ENCODE results near the gene CRLF2.
"Not testable (repeated sequence)": the region's sequence is repeated elsewhere in the genome, so short reads cannot be mapped to it uniquely, and the experiment has no call there.

The CRLF2 gene

DNA sequence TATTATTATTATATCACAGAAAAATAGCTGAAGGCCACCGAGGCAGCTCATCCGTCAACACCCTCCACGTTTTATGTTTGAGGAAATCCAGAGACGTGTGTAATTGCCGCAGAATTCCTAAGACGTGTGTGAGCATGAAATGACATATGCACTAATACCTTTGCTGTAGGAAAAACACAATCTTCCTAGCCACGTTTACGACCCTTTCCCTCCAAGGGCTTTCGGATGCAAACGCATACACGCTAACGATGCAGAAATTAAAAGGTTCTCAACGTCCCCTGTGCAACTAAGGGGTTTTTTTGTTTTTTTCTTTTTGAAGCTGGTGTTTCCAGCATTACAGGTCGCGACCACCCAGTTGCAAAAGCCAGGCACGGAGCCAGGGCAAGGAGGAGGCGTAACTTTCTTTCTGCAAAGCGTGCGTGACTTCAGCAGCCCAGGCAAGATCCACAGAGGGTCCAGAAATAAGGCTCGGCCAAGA is 33.8 kb downstream of the CRLF2 start:
- H2BK5ac ChIP-seq (ENCODE audit: low read length): no peak overlapping the region
- no peaks in the 10 kb centered on the region for H3K79me2 ChIP-seq (ENCODE audit: control insufficient read depth, insufficient read depth, low read length)
- no peak overlapping the region for H3K4me3 ChIP-seq (ENCODE audit: low read length)
- no peaks in the 10 kb centered on the region for H3K27me3 ChIP-seq (ENCODE audit: insufficient read depth, low read length, poor library complexity)
- no peaks in the 10 kb centered on the region for H3K79me1 ChIP-seq (ENCODE audit: low read length)
- H3K56ac ChIP-seq (ENCODE audit: low read length): peak overlapping the region; percentile 44
- no peak for DNase-seq
- no peaks in the 10 kb centered on the region for H3K36me3 ChIP-seq (ENCODE audit: control insufficient read depth, insufficient read depth, low read length)
- H3K9ac ChIP-seq (ENCODE audit: low read length): peak overlapping the region; percentile 11
- no peak overlapping the region for H4K5ac ChIP-seq (ENCODE audit: low read length)
- no peak overlapping the region for H3K27ac ChIP-seq (ENCODE audit: low read depth, low read length)
- H3K18ac ChIP-seq (ENCODE audit: low read length): no peak overlapping the region
- H2AK5ac ChIP-seq (ENCODE audit: low read length): no peak overlapping the region
- no peak overlapping the region for H3K23ac ChIP-seq (ENCODE audit: low read length)
- peaks cover 3% of the 10 kb centered on the region for H3K4me1 ChIP-seq (ENCODE audit: control insufficient read depth, low read depth, low read length)
- no peak overlapping the region for H3K4ac ChIP-seq (ENCODE audit: low read depth, low read length)
- H4K8ac ChIP-seq (ENCODE audit: low read depth, low read length): no peak overlapping the region
- peak overlapping the region; percentile 34 for H3K4me2 ChIP-seq (ENCODE audit: low read length)
- WGBS (ENCODE audit: extremely low coverage, insufficient coverage, low lambda C conversion rate): no CpG with 5 or more reads among the region's 20 CpGs
- no peak overlapping the region for H2BK120ac ChIP-seq (ENCODE audit: low read depth, low read length)
- no peak overlapping the region for H2BK15ac ChIP-seq (replicated peaks; ENCODE audit: low read depth)

DNA sequence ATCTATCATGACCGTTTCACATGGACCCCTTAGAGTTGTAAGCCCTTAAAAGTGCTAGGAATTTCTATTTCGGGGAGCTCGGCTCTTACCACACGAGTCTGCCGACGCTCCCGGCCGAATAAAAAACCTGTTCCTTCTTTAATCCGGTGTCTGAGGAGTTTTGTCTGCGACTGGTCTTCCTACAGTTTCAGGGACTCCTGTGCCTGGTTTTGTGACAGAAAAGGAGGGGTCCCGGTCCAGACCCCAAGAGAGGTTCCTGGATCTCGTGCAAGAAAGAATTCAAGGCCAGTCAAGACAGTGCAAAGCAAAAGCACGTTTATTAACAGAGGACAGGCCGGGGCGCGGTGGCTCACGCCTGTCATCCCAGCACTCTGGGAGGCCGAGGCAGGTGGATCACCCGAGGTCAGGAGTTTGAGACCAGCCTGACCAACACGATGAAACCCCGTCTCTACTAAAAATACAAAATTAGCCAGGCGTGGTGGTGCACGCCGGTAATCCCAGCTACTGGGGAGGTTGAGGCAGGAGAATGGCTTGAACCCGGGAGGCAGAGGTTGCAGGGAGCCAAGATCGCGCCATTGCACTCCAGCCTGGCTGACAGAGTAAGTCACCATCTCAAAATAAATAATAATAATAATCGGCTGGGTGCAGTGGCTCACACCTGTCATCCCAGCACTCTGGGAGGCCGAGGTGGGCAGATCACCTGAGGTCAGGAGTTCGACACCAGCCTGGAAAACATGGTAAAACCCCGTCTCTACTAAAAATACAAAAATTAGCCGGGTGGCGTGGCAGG is 35.7 kb downstream of the CRLF2 start:
- no CpG with 5 or more reads among the region's 33 CpGs for WGBS (ENCODE audit: extremely low coverage, insufficient coverage, low lambda C conversion rate)
- not testable (repeated sequence) for H3K56ac ChIP-seq (ENCODE audit: low read length); H3K4me3 ChIP-seq (ENCODE audit: low read length); H3K27me3 ChIP-seq (ENCODE audit: insufficient read depth, low read length, poor library complexity); H4K8ac ChIP-seq (ENCODE audit: low read depth, low read length); H2BK5ac ChIP-seq (ENCODE audit: low read length); H3K79me2 ChIP-seq (ENCODE audit: control insufficient read depth, insufficient read depth, low read length); H2BK120ac ChIP-seq (ENCODE audit: low read depth, low read length); H3K4me2 ChIP-seq (ENCODE audit: low read length); H2AK5ac ChIP-seq (ENCODE audit: low read length); H3K79me1 ChIP-seq (ENCODE audit: low read length); H4K5ac ChIP-seq (ENCODE audit: low read length); H3K27ac ChIP-seq (ENCODE audit: low read depth, low read length); H3K4me1 ChIP-seq (ENCODE audit: control insufficient read depth, low read depth, low read length); H3K9ac ChIP-seq (ENCODE audit: low read length); H3K36me3 ChIP-seq (ENCODE audit: control insufficient read depth, insufficient read depth, low read length); H2BK15ac ChIP-seq (replicated peaks; ENCODE audit: low read depth); H3K4ac ChIP-seq (ENCODE audit: low read depth, low read length); H3K18ac ChIP-seq (ENCODE audit: low read length); H3K23ac ChIP-seq (ENCODE audit: low read length)
- DNase-seq: peak; percentile 17

DNA sequence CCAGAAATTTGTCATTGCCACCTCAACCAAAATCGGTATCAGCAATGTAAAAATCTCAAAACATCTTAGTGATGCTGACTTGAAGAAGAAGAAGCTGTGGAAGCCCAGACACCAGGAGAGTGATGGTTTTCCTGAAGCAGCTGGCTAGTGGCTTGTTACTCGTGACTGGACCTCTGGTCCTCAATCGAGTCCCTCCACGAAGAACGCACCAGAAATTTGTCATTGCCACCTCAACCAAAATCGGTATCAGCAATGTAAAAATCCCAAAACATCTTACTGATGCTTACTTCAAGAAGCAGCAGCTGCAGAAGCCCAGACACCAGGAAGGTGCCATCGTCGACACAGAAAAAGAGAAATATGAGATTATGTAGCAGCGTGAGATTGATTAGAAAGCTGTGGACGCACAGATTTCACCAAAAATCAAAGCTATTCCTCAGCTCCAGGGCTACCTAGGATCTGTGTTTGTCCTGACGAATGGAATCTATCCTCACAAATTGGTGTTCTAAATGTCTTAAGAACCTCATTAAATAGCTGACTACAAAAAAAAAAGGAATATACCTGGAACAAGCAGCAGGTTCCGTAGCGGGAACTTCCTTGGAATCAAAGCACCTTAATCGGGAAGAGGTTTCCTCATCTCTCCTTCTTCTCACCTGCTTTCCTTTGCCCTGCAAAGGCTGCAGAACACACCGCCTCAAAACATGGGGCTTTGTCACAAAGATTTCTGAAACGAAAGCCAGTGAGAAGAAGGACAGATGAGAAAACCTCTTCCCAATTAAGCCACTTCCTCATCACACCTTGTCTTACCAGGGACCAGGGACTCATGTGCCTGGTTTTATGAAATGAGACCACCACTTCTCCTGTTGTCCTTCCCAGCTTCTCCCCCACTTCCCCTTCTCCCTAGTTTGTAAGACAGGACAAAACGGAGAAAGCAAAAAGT is 37.6 kb downstream of the CRLF2 start:
- not testable (repeated sequence) for H4K5ac ChIP-seq (ENCODE audit: low read length); H3K4me1 ChIP-seq (ENCODE audit: control insufficient read depth, low read depth, low read length); H3K18ac ChIP-seq (ENCODE audit: low read length); H3K79me1 ChIP-seq (ENCODE audit: low read length); H3K4me2 ChIP-seq (ENCODE audit: low read length); H3K9ac ChIP-seq (ENCODE audit: low read length); H2AK5ac ChIP-seq (ENCODE audit: low read length); H3K27ac ChIP-seq (ENCODE audit: low read depth, low read length); H4K8ac ChIP-seq (ENCODE audit: low read depth, low read length); H3K23ac ChIP-seq (ENCODE audit: low read length); H3K4ac ChIP-seq (ENCODE audit: low read depth, low read length); H3K27me3 ChIP-seq (ENCODE audit: insufficient read depth, low read length, poor library complexity); H3K79me2 ChIP-seq (ENCODE audit: control insufficient read depth, insufficient read depth, low read length); H3K4me3 ChIP-seq (ENCODE audit: low read length); H2BK5ac ChIP-seq (ENCODE audit: low read length); H3K56ac ChIP-seq (ENCODE audit: low read length); H3K36me3 ChIP-seq (ENCODE audit: control insufficient read depth, insufficient read depth, low read length); H2BK15ac ChIP-seq (replicated peaks; ENCODE audit: low read depth); H2BK120ac ChIP-seq (ENCODE audit: low read depth, low read length)
- peak; percentile 23 for DNase-seq
- WGBS (ENCODE audit: extremely low coverage, insufficient coverage, low lambda C conversion rate): no CpG with 5 or more reads among the region's 17 CpGs

GRCh38 chrX:1173435-1173834 is 39.0 kb downstream of the CRLF2 start:
- H3K56ac ChIP-seq (ENCODE audit: low read length): not testable (repeated sequence)

DNA sequence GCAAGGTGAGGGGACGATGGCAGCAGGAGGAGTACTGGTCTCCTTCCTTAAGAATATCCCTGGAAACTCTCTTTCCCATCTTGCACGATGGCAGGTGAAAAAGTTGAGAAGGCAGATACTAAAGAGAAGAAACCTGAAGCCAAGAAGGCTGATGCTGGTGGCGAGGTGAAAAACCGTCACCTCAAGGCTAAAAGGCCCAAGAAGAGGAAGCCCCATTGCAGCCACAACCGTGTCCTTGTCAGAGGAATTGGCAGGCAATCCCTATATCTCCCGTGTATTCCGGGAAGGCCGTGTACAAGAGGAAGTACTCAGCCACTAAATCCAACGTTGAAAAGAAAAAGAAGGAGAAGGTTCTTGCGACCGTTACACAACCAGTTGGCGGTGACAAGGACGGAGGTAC is 40.0 kb downstream of the CRLF2 start:
- Histone ChIP-seq H3K4me3 (ENCODE audit: low read length) (no peak overlapping the region), H3K4me2 (ENCODE audit: low read length) (no peak overlapping the region)
- no peak for DNase-seq

More at GRCh38 chrX:1173435-1173834, 39.0 kb downstream of the CRLF2 start:
- H3K18ac ChIP-seq (ENCODE audit: low read length); H4K5ac ChIP-seq (ENCODE audit: low read length); H3K4me2 ChIP-seq (ENCODE audit: low read length); H3K27ac ChIP-seq (ENCODE audit: low read depth, low read length); H3K9ac ChIP-seq (ENCODE audit: low read length); H3K27me3 ChIP-seq (ENCODE audit: insufficient read depth, low read length, poor library complexity); H3K36me3 ChIP-seq (ENCODE audit: control insufficient read depth, insufficient read depth, low read length); H2AK5ac ChIP-seq (ENCODE audit: low read length); H2BK120ac ChIP-seq (ENCODE audit: low read depth, low read length); H3K79me2 ChIP-seq (ENCODE audit: control insufficient read depth, insufficient read depth, low read length); H3K4ac ChIP-seq (ENCODE audit: low read depth, low read length); DNase-seq; H2BK15ac ChIP-seq (replicated peaks; ENCODE audit: low read depth); H2BK5ac ChIP-seq (ENCODE audit: low read length); H3K4me3 ChIP-seq (ENCODE audit: low read length); H3K23ac ChIP-seq (ENCODE audit: low read length); H3K79me1 ChIP-seq (ENCODE audit: low read length); H4K8ac ChIP-seq (ENCODE audit: low read depth, low read length); H3K4me1 ChIP-seq (ENCODE audit: control insufficient read depth, low read depth, low read length): not testable (repeated sequence)
- WGBS (ENCODE audit: extremely low coverage, insufficient coverage, low lambda C conversion rate): no CpG with 5 or more reads among the region's 22 CpGs

More for the DNA sequence above, 40.0 kb downstream of the CRLF2 start:
- H3K4me1 ChIP-seq (ENCODE audit: control insufficient read depth, low read depth, low read length): no peaks in the 10 kb centered on the region
- no peaks in the 10 kb centered on the region for H3K79me1 ChIP-seq (ENCODE audit: low read length)
- WGBS (ENCODE audit: extremely low coverage, insufficient coverage, low lambda C conversion rate): no CpG with 5 or more reads among the region's 13 CpGs
- no peaks in the 10 kb centered on the region for H3K36me3 ChIP-seq (ENCODE audit: control insufficient read depth, insufficient read depth, low read length)
- no peak overlapping the region for H4K5ac ChIP-seq (ENCODE audit: low read length)
- no peak overlapping the region for H2BK120ac ChIP-seq (ENCODE audit: low read depth, low read length)
- no peak overlapping the region for H3K27ac ChIP-seq (ENCODE audit: low read depth, low read length)
- H3K18ac ChIP-seq (ENCODE audit: low read length): no peak overlapping the region
- H3K23ac ChIP-seq (ENCODE audit: low read length): no peak overlapping the region
- H3K4ac ChIP-seq (ENCODE audit: low read depth, low read length): no peak overlapping the region
- no peaks in the 10 kb centered on the region for H3K79me2 ChIP-seq (ENCODE audit: control insufficient read depth, insufficient read depth, low read length)
- no peak overlapping the region for H2AK5ac ChIP-seq (ENCODE audit: low read length)
- H2BK15ac ChIP-seq (replicated peaks; ENCODE audit: low read depth): no peak overlapping the region
- H4K8ac ChIP-seq (ENCODE audit: low read depth, low read length): no peak overlapping the region
- H3K27me3 ChIP-seq (ENCODE audit: insufficient read depth, low read length, poor library complexity): no peaks in the 10 kb centered on the region
- H3K9ac ChIP-seq (ENCODE audit: low read length): no peak overlapping the region
- no peak overlapping the region for H2BK5ac ChIP-seq (ENCODE audit: low read length)
- no peak overlapping the region for H3K56ac ChIP-seq (ENCODE audit: low read length)
